CD4-positive, alpha-beta T cell treated with Interleukin-4 for 1 hour (primary cell): ENCODE results near the gene PPP1R1B.

Experiments
- DNase-seq, 2 donors: peaks; one replicate each; pipeline ENCODE4 v3.0.0-alpha.2; 2020 to 2022

PPP1R1B gene

DNA sequence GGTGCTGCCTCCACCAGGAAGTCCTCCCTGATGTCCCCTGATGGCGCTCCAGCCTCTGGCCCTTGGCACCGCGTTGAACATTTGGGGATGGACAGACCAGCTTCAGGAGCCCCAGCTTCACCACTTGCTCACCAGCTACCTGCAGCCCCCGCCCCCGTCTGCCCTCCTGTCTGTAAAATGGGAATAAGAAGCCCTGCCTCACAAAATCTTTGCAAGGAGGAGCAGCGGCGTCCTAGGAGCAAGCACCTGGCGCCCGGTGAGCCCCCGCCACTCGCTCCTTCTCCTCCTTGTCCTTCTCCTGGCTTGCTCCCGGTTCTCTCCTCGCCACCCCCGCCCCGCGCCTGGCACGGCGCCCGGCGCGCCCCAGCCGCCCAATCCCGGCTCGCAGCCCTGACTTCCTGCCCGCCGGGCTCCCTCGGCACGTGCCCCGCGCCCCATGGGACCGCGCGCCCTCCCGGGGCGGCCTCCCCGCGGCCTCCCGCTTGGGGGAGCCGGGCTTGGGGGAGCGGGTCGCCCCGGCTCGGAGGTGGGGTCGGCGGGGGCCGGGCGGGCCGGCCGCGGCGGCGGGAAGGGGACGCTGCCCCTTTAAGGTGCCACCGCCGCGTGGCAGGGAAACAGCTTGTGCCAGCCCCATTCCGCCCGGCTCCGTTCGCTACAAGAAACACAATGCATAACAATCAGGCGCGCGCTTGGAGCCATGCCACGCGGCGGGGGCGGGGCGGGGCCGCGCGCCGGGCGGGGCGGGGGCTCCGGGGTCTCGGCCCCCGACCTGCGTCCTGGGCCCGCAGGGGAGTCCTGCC lies 9.1 kb upstream of the PPP1R1B start:
- DNase-seq = peak; percentile 36 to 53

DNA sequence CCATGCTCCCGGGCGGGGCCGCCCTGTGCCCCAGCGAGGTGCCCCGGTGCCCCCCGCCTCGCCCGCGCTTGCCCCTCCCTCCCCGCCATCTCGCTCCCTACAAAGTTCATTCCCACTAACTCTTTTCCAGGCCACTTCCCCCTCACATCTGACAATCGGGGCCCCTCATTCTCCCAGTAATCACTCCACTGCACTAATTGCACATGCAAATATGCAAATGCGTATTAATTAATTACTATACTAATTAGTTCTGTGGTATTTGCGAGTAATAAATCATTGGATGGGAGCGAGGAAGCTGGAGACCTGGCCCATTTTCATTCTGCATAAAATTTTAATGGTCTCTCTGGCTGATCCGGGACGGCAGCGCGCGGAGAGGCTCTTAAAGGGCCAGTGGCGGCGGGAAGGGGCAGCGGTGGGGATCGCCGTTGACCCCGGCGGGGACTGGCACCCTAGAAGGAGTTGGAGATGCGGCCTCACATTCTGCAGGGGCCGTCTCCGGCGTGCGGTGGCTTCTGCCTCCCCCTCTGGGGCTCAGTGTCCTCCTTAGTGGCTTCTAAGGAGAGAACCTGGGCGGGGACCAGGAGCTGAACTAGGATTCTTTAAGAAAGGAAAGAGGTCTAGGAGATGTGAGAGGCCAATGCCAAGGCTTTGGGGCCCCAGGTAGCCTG lies 8.4 kb upstream of the PPP1R1B start:
- no peak for DNase-seq

DNA sequence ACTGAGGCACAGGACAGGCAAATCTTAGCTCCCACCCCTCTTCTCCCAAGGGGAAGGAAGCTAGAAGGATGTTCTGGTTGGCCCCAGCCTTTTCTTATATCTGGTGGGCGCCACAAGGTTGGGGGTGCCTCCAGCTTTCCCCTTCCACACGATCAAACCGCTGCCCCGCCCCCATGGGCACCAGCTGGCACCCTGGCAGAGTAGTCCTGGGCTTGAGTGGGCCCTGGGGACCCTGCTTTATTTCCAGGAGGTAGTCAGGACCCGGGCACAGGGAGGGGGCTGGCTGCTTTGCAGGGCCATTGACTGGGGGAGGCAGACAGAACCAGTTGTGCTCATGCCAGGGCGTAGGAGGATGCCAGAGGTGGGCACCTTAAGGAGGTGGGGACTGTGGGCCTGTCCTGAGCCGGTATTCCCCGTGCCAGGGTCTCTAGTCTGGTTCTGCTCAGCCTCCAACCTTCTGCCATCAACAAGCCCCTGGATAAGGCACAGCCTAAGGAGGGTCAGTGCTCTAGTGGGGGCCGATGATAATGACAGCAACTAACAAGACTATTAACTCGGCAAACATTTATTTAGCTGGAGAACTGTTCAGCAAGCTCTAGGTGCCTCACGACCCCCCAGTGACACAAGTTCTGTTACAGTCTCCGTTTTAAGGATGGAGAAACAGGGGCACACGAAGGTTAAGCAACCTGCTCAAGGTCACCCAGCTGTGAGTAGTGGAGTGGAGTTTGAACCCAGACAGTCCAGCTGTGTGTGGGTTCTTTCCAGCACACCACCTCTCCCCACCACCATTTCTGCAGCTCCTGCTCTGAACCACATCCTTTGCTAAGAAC lies 7.6 kb upstream of the PPP1R1B start:
- no peak for DNase-seq

DNA sequence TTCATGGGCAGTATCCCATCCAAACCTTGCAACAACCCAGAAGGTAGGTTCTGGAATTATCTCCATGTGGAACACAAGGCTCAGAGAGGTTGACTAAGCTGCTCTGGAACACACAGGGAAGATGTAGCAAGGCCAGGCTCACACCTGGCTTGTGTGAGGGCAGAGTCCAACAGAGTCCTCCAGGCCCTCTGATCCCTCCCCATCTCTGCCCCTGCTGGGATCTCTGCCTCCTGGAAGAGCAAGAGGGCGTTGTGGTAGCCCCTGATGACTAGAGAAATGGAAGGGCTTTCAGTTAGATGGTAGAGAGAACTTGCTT lies 7.0 kb upstream of the PPP1R1B start:
- no peak for DNase-seq

DNA sequence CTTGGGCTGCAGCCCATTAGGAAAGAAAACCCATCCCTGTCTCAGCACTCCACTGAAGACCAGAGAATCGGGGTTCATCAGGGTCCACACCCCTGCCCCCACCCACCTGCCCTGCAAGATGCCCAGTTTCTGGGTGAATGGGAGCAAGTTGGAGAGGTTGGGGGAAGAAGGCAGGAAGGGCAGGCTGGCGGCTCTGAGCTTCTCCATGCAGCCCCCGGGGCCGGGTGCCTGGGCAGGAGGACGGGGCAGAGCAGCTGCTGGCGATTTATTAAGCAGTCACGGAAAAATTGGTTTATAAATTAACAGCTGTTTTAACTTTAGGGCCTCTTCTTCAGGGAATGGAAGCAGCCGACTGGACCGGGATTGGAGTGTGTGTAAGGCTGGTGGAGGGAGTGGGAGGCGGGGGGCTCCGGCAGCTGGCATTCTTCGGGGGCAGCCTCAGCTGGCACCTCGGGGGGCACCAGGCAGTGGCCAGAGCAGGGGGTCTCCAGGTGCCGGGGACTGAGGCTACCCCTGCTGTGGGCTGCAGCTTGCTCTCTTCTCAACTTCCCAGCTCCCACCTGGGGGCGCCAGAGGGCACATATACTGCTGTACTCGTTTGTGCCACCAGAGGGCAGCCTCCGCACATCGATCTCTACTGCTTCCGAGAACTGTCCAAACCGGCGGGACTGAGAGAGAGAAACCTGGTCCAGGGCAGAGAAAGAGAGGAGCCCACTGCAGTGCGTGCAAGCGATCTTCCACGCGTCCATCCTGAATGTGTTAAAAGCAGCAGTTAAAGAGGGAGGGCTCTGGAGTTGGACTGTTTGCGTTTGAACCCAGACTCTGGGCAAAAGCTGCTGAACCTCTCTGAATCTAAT lies 5.0 kb upstream of the PPP1R1B start:
- peak; percentile 88 to 91 for DNase-seq

DNA sequence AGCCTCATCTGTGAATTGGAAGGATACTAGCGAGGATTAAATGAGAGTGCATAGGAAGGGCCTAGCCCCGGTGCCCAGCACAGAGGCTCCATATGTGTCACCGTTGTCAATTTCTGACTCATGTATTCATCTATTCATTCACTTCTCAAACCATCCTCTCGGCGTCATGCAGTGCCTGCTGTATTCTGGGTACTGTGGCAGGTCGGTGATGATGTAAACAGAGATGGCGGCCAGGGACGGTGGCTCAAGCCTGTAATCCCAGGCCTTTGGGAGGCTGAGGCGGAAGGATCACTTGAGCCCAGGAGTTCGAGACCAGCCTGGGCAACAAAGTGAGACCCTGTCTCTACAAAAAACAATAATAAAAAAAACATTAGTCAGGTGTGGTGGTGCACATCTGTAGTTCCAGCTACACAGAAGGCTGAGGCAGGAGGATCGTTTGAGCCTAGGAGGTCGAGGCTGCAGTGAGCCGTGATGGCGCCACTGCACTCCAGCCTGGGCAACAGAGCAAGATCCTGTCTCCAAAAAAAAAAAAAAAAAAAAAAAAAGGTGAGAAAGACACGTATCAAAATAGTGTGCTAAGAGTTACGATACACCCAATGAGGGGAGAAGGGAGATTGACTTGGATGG lies 4.3 kb upstream of the PPP1R1B start:
- peak in 1 of 2 donors; percentile 52 for DNase-seq

DNA sequence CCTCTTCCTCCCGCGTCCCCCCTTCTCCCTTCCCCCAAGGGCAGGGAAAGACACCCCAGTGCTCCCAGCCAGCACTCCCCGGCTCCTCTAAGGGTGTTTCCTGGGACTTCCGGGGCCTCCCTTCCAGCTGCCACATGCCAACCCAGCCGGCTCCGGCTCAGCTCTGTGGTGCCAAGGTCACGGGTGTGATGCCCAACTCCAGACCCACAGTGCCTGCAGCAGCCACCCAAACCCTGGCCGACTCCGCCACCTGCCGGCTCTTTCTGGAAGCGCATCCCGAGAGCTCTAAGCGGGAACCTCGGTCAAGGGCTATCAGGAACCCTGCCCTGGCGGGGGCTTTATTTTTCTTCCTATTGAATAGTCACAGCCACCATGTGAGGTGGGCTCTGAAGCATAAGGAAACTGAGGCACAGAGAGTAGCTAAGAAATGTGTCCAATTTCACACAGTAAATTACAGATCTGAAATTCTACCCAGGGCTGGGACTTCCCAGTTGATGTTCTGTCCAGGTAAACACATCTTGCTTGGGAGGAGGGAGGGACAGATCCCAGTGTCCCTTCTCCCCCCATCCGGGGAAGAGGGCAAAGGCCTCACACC lies 3.3 kb upstream of the PPP1R1B start:
- peak; percentile 86 to 88 for DNase-seq

DNA sequence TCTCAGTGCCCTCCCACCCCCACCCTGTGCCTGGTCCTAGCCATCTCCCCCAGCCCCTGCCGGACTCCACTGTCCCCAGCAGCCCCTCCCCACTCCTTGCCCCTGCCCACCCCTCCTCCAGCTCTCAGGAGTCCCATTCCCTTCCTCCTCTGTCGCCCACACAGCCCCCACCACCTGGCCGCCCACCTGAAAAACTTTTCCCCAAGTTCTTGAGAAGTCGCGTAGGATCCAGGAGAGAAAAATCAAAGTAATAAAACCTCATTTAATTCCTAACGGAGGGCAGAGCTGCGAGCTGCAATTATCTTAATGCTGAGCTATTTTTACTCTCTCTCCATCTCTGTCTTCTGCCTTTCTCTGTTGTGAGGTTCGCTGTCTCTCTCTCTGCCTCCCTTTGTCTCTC lies 2.4 kb upstream of the PPP1R1B start:
- no peak for DNase-seq

DNA sequence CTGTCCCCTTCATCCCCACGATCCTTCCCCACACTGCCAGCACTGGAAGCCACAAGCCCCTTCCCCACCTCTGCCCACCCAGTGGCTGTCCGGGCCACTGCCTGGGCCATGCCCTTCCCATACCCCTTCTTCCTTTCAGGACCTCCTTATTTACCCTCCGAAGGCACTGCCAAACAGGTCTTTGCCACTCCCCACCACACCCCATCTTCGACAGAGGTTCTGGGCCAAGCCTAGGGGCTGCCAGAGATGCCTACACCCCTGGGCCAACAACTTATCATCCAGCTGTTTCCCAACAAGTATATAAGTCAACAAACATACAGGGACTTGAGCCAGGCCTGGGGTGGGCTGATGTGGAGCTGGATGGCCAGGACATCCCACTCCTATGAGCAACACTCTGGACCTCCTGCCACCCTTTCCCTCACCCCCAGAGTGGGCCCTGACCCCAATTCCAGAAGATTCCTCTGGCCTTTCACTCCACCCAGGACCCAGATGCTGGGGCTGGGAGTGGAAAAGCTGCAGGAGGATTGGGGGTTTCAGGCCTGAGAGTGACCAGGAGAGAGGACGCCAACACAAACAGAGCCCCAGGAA lies 1.5 kb upstream of the PPP1R1B start:
- DNase-seq = no peak

DNA sequence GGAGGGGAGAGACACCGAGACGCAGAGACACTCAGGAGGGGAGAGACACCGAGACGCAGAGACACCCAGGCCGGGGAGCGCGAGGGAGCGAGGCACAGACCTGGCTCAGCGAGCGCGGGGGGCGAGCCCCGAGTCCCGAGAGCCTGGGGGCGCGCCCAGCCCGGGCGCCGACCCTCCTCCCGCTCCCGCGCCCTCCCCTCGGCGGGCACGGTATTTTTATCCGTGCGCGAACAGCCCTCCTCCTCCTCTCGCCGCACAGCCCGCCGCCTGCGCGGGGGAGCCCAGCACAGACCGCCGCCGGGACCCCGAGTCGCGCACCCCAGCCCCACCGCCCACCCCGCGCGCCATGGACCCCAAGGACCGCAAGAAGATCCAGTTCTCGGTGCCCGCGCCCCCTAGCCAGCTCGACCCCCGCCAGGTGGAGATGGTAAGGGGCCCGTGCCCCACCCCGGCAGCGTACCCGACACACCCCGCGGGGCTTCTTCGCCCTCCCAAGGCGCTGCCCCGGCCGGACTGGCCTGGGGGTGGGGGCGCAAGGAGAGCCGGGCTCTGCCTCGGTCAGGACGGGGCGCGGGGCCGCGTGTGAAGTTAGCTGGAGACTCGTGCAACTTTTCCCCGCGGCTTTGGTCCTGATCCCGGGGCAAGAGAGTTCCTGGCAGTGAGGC lies 427 bp downstream of the PPP1R1B start:
- DNase-seq = no peak

DNA sequence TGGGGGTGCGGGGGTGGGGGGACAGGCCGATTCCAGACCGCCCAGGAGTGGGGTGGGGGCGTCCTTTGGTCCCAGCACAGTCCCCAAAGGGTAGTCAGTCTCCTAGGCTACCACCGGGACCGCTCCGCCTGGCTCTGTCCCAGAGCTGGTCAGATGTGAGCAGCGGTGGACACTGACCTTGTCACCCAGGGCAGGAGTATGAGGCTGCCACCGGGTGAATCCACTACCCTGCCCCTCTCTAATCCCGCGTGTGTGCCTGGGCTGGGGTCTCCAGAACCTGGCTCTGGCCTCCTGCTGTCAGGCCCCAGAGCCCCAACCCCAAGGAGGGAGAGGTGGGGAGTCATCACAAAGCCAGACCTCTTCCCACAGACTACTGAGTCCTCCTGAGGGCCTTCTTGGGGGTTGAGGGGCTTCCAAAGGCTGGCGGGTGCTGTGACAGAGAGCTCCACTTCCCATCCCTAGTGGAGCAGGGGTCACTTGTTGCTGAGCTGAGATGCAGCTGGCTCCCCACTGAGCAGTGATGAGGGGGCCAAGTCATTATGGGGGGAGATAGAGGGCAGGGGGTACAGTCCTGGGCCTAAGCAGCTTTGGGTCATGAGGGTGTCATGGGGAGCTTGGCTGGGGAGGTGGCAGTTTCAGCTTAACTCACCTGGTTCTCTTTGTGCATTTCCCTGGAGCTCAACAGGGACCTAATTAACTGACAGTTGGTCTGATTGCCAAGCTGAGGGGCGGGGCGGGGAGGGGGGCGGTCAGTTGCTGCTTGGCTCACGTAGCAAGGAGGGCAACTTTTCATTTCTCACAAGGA lies 1.2 kb downstream of the PPP1R1B start:
- no peak for DNase-seq

DNA sequence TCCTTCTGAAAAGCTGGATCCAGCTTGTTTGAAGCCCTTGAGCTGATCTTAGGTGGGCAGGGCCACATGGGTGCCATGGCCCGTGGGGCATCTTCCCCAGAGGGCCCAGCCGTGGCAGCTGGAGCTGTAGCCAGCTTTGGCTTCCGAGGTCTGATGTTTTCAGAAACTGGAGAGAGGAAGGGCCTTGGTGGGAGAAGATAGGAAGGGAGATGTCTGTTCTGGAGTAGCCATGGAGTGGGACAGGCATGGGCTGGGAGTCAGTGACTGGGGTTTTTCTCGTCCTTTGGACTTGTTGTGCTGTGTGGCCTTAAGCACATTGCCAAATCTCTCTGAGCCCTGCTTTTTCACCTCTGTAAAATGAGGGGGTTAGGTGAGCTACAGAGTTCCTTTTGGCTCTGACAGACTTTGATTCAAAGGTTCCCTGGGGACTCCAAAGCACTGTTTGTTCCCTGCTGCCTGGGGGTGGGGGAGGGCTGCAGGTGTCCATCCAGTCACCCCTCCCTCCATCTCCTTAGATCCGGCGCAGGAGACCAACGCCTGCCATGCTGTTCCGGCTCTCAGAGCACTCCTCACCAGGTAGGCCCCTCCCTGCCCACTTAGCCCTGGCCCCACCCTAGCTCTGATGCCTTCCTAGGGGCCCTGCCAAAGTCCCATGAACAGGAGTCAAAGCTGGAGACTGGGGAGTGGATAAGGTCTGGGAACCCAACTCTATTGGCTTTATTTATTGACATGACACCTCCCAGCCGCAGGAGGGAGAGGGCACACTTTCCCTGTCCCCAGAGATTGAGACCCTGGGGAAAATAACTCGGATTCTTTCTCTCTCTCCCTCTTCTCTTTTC lies 2.1 kb downstream of the PPP1R1B start:
- DNase-seq = no peak

DNA sequence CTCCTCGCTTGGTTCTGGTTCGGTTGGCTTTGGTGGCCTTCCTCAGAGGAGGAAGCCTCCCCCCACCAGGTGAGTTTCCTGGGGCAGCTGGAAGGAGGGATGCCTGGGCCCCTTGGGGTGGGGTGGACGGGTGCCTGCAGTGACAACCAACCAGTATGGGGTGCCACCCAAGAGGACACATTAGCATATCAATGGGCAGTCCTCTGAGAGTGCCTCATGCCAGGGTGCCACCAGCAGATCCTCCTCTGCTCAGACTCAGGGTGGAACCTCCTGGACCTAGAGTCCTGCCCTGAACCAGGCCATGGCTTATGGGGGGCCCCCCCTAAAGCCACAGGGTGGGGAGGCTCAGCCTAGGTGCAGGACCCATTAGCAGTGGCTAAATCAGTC lies 2.7 kb downstream of the PPP1R1B start:
- DNase-seq = no peak

DNA sequence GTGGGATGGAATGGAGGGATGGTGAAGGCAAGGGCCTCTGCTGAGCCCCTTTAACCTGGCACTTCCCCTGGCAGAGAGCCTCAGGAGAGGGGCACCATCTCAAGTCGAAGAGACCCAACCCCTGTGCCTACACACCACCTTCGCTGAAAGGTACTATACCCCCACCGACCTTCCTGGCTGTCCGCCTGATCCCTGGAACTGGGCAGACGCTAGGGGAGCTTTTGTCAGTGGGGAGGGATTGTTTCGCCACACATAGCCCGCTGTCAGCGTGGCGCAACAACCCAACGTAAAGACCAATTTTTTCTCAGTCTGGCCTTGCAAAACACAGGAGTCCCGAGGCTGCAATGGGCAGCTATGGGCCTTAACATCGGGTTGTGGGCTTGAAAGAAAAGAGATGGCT lies 3.1 kb downstream of the PPP1R1B start:
- peak in 1 of 2 donors; percentile 15 for DNase-seq

DNA sequence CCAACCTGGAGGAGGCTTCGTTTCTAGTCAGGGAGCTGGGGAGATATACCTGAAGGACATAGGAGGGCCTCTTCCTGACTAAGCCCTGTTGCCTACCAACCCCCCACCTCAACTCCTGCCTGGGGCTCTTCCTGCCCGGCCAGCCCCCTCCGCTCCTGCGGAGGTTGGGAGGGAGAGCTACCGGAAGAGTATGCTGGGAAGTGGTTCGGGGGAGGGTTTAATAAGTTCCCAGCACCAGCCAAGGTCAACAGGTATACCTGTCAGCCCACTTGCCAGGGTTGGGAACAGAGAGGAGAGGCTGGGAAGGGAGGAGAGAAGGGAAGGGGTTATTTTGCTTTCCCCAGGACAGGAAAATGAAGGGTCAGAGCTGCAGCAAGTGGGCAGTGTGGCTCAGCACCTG lies 4.7 kb downstream of the PPP1R1B start:
- no peak for DNase-seq

DNA sequence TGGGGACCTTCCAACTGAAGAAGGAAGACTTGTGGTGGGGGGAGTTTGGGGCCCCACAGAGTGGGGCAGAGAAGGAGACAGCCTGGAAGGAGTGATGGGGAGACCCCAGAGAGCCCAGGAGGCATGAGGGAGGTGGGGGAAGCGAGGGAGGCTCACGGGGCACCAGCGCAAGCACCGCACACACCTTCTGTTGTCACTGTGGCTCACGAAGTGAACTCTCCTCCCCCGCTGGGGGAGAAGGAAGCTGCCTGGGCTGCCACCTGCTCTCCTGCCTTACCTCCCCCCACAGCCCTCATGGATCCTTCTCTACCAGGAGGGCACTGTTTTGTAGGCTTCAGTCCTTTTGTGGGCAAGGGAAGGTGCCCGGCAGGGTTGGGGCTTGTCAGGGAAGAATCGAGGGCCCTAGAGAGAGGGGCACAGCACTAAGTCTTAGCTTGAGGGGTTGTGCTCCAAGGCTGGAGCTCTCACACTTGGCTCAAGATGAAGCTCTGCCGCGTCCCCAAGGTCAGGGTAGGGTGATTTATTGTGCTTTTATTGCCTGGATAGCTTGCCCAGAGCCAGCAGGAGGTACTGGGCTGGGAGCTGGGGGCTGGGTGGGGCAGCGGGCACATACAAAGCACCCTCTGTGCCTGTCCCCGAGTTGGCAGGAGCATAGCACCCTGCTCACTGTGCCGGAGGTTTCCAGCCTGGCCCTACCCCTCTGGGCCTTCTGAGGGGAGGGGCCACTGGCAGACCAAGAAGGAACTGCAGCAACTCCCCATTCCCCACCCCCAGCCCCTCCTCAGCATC lies 5.6 kb downstream of the PPP1R1B start:
- no peak for DNase-seq

DNA sequence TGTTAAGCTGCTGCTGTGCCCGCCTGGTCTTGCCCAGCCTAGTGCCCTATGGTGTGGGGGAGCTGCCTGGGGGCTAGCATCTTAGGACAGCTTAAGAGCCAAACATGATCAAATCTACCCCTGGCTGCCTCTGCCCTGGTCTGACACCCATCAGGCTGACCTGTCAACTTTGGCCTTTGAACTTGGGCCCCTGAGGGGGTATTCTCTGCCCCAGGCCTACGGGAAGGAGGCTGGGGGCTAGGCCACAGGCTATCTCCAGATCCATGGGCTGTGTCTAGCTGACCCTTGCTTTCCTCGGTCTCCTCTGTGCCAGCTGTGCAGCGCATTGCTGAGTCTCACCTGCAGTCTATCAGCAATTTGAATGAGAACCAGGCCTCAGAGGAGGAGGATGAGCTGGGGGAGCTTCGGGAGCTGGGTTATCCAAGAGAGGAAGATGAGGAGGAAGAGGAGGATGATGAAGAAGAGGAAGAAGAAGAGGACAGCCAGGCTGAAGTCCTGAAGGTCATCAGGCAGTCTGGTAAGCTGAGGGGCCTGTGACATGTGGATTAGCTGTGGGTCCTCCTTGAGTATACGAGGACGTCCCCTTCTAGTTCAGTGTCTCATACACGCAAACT lies 6.9 kb downstream of the PPP1R1B start:
- DNase-seq = no peak

DNA sequence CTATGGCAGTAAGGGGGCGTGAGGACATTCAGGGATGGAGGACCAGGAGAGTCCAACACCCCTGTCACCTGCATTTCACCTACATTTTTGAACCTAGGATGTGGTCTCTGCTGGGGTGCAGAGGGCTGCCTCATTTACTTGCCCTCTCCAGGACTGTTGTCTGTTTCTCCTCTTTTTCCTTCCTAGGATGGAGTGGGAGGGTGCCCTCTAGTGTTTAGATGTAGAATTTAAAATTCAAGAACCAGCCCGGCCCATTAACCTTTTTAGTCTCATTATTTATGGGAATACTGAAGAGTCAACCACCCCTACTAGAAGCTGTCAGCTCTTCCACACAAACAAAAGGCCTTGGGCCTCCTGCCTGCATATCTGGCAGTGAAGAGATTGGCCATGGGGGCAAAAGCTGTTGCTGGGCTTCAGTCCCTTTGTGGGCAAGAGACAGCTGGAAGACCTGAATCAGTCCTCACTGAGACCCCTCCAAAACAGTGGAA lies 7.7 kb downstream of the PPP1R1B start:
- peak in 1 of 2 donors; percentile 57 for DNase-seq
